ENCODE results near the gene SLC51A.

GRCh38 chr3:196281962-196282361 lies 65.6 kb downstream of the SLC51A start:
- TF ChIP-seq CTCF (IDR thresholded peaks at IDR 0.05; ENCODE audit: insufficient read depth, low read depth, low read length) (no peak), EZH2 (IDR thresholded peaks at IDR 0.05; ENCODE audit: insufficient read depth, low read length) (no peak)

All from astrocyte (in vitro differentiated cells and primary cell).